BJ (cell line): ENCODE measurements around the gene ANKRD53. TPM values are rescaled to one million over a fixed set of nuclear protein-coding genes. Genes with fewer than 3 reads are reported as not detected.
A peak's percentile ranks its signal among the peaks of the same experiment; 100 is the strongest.
"Not testable (repeated sequence)": the region's sequence is repeated elsewhere in the genome, so short reads cannot be mapped to it uniquely, and the experiment has no call there.

Experiments used
- CTCF ChIA-PET: fragments of 350-600 bp; formaldehyde crosslinking; extraction: SDS; loops from one replicate; lab custom pipeline; 2021; ENCODE audit warnings: antibody characterized with exemption, inconsistent platforms; lab: Yijun Ruan, JAX
- POLR2A ChIA-PET: fragments of 300-600 bp; sonication (Branson Sonifier 250); formaldehyde crosslinking; extraction: SDS; loops from one replicate; lab custom pipeline; 2021; ENCODE audit warnings: antibody characterized with exemption; lab: Charles Lee
- DNase-seq: peaks from one replicate; pipeline ENCODE4 v3.0.0-alpha.2; 2011; ENCODE audit warnings: low read depth
- H3K27me3 ChIP-seq: 2 replicates; pipeline ENCODE4 v1.6.0; 2011; ENCODE audit warnings: low read length; ENCODE audit not compliant: control insufficient read depth, insufficient read depth
- H3K36me3 ChIP-seq: 2 replicates; pipeline ENCODE4 v1.5.1; 2011; ENCODE audit warnings: low read length; ENCODE audit not compliant: control insufficient read depth, insufficient read depth
- H3K4me3 ChIP-seq: 2 replicates; pipeline ENCODE4 v1.5.1; 2011; ENCODE audit warnings: low read depth, mild to moderate bottlenecking, control low read depth, low read length
- CTCF ChIP-seq: IDR thresholded peaks from 2 replicates; pipeline ENCODE4 v1.5.1; 2011; ENCODE audit warnings: low read depth, mild to moderate bottlenecking, control low read depth, inconsistent platforms, low read length, moderate library complexity; ENCODE audit not compliant: insufficient read depth
- polyA plus RNA-seq: library from polyadenylated mRNA; depleted of rRNA; stranded (reverse); fragments of >200 nt; gene quantifications from 2 replicates; pipeline ENCODE4 v1.2.3, GENCODE V29; 2011

The ANKRD53 gene
- polyA plus RNA-seq, 1 experiment = 0.43 TPM

- no peaks in the 10 kb centered on the region for H3K27me3 ChIP-seq
- peaks cover 6% of the 10 kb centered on the region for H3K36me3 ChIP-seq
- ChIA-PET POLR2A (no interaction called here), CTCF (interaction anchor here (2.6 kb wide), 1 partner anchor 11 kb away, joined by 12 read pairs; no protein-coding TSS in a partner anchor)
- peak; percentile 65 for TF ChIP-seq CTCF
- peak; percentile 19 for DNase-seq
- H3K4me3 ChIP-seq = peak within 1 kb of the TSS; percentile 85
Observed at GRCh38 chr2:70994699-70995425, 16.4 kb downstream of the ANKRD53 start, which contains the start of gene TEX261. Gene TEX261, minus strand, starts transcription at chr2:70994873. Its CDS starts 116 bp downstream, at chr2:70994757.

GRCh38 chr2:70995426-70995729 lies 16.9 kb downstream of the ANKRD53 start:
- no peak for DNase-seq
- Histone ChIP-seq H3K36me3 (peaks cover 5% of the 10 kb centered on the region), H3K27me3 (no peaks in the 10 kb centered on the region), H3K4me3 (peak overlapping the region; percentile 85)
- peak; percentile 52 for TF ChIP-seq CTCF
- POLR2A ChIA-PET = no interaction called here
- CTCF ChIA-PET = no interaction called here

- CTCF ChIA-PET, POLR2A ChIA-PET: not testable (repeated sequence)
Observed at GRCh38 chr2:70998885-70999284, 20.5 kb downstream of the ANKRD53 start.

GRCh38 chr2:70999362-70999761 lies 20.9 kb downstream of the ANKRD53 start:
- no peak for TF ChIP-seq CTCF
- H3K4me3 ChIP-seq = no peak overlapping the region
- no peak for DNase-seq
- H3K27me3 ChIP-seq = peaks cover 2% of the 10 kb centered on the region
- POLR2A ChIA-PET = no interaction called here
- no peaks in the 10 kb centered on the region for H3K36me3 ChIP-seq
- CTCF ChIA-PET = no interaction called here

More at GRCh38 chr2:70998885-70999284, 20.5 kb downstream of the ANKRD53 start:
- H3K4me3 ChIP-seq, H3K27me3 ChIP-seq, DNase-seq, H3K36me3 ChIP-seq: not testable (repeated sequence)

- H3K27me3 ChIP-seq, H3K36me3 ChIP-seq, POLR2A ChIA-PET, DNase-seq, H3K4me3 ChIP-seq: not testable (repeated sequence)
- CTCF ChIA-PET = interaction anchor here (3.0 kb wide), 1 partner anchor 35 kb away, joined by 15 read pairs; no protein-coding TSS in a partner anchor
Observed at GRCh38 chr2:70999931-71000330, 21.5 kb downstream of the ANKRD53 start.

- ChIA-PET CTCF (interaction anchor here (0.6 to 3.3 kb wide), 22 partner anchors 9 to 697 kb away, joined by 3 to 17 read pairs (median 4); partner anchors contain the start of genes ANKRD53, FIGLA and NAGK), POLR2A (interaction anchor here (0.7 kb wide), 1 partner anchor 67 kb away, joined by 5 read pairs; the partner anchor contains the start of gene NAGK)
- Histone ChIP-seq H3K27me3 (peaks cover 4% of the 10 kb centered on the region), H3K4me3 (peak overlapping the region; percentile 17), H3K36me3 (no peaks in the 10 kb centered on the region)
- no peak for DNase-seq
- TF ChIP-seq CTCF = peak; percentile 96
Observed at GRCh38 chr2:71000780-71001591, 22.6 kb downstream of the ANKRD53 start.
